ENCODE data around the gene TMEM176B.

The TMEM176B gene

GRCh38 chr7:150842018-150842417 is 41.9 kb upstream of the TMEM176B start:
- no peak overlapping the region for H3K9ac ChIP-seq
- no peak overlapping the region for H3K4me2 ChIP-seq
- H3K36me3 ChIP-seq: no peaks in the 10 kb centered on the region
- no peak for TF ChIP-seq Cebpa-rat (IDR thresholded peaks at IDR 0.05)
- peaks cover 0 to 35% (median 5%) of the 10 kb centered on the region in 10 experiments; a peak in 9 of 20 replicates for H3K4me1 ChIP-seq
- H3K9me3 ChIP-seq (replicated peaks in 1 of 11): peaks cover 0 to 11% (median 0%) of the 10 kb centered on the region in 11 experiments; a peak in 3 of 22 replicates
- no peak overlapping the region for H3K4me3 ChIP-seq
- no peaks in the 10 kb centered on the region for H3K27me3 ChIP-seq
- H4K20me1 ChIP-seq: no peaks in the 10 kb centered on the region
- H3K27ac ChIP-seq: no peak overlapping the region

- Histone ChIP-seq H3K27ac (no peak overlapping the region), H4K20me1 (no peaks in the 10 kb centered on the region), H3K4me1 (peaks cover 0 to 16% (median 5%) of the 10 kb centered on the region in 10 experiments; a peak in 8 of 20 replicates), H3K9me3 (replicated peaks in 1 of 11) (peaks cover 0 to 11% (median 0%) of the 10 kb centered on the region in 11 experiments; a peak in 3 of 22 replicates), H3K9ac (no peak overlapping the region), H3K27me3 (no peaks in the 10 kb centered on the region), H3K36me3 (no peaks in the 10 kb centered on the region), H3K4me3 (no peak overlapping the region), H3K4me2 (no peak overlapping the region)
- TF ChIP-seq Cebpa-rat (IDR thresholded peaks at IDR 0.05): no peak
Measured at GRCh38 chr7:150838965-150839650, 38.9 kb upstream of the TMEM176B start.

- H3K9me3 ChIP-seq (replicated peaks in 1 of 11): peaks cover 0 to 3% (median 0%) of the 10 kb centered on the region in 11 experiments; a peak in 2 of 22 replicates
- H3K4me1 ChIP-seq: peaks cover 0 to 16% (median 5%) of the 10 kb centered on the region in 10 experiments; a peak in 8 of 20 replicates
- H3K36me3 ChIP-seq: no peaks in the 10 kb centered on the region
- no peak overlapping the region for H3K9ac ChIP-seq
- no peaks in the 10 kb centered on the region for H4K20me1 ChIP-seq
- TF ChIP-seq Cebpa-rat (IDR thresholded peaks at IDR 0.05): no peak
- no peaks in the 10 kb centered on the region for H3K27me3 ChIP-seq
- H3K4me2 ChIP-seq: no peak overlapping the region
- H3K4me3 ChIP-seq: no peak overlapping the region
- no peak overlapping the region for H3K27ac ChIP-seq
Measured at GRCh38 chr7:150835702-150836280, 35.6 kb upstream of the TMEM176B start.

- Histone ChIP-seq H3K9me3 (replicated peaks in 1 of 11) (peaks cover 0 to 3% (median 0%) of the 10 kb centered on the region in 11 experiments; a peak in 2 of 22 replicates), H3K27ac (no peak overlapping the region), H3K27me3 (no peaks in the 10 kb centered on the region), H3K4me2 (peak overlapping the region in 1 of 11 experiments; percentile 28; a peak in 1 of 22 replicates), H3K9ac (no peak overlapping the region), H3K4me3 (no peak overlapping the region), H3K36me3 (no peaks in the 10 kb centered on the region), H3K4me1 (peaks cover 0 to 12% (median under 1%) of the 10 kb centered on the region in 10 experiments; a peak in 6 of 20 replicates), H4K20me1 (no peaks in the 10 kb centered on the region)
- no peak for TF ChIP-seq Cebpa-rat (IDR thresholded peaks at IDR 0.05)
Measured at GRCh38 chr7:150835019-150835418, 34.9 kb upstream of the TMEM176B start.

GRCh38 chr7:150831851-150832250 is 31.7 kb upstream of the TMEM176B start:
- Histone ChIP-seq H4K20me1 (no peaks in the 10 kb centered on the region), H3K36me3 (no peaks in the 10 kb centered on the region), H3K4me2 (no peak overlapping the region), H3K27me3 (no peaks in the 10 kb centered on the region), H3K9ac (no peak overlapping the region), H3K27ac (no peak overlapping the region), H3K4me1 (peaks cover 0 to 19% (median 3%) of the 10 kb centered on the region in 10 experiments; a peak in 7 of 20 replicates), H3K4me3 (no peak overlapping the region), H3K9me3 (replicated peaks in 1 of 11) (peaks cover 0 to 3% (median 0%) of the 10 kb centered on the region in 11 experiments; a peak in 2 of 22 replicates)
- no peak for TF ChIP-seq Cebpa-rat (IDR thresholded peaks at IDR 0.05)

DNA sequence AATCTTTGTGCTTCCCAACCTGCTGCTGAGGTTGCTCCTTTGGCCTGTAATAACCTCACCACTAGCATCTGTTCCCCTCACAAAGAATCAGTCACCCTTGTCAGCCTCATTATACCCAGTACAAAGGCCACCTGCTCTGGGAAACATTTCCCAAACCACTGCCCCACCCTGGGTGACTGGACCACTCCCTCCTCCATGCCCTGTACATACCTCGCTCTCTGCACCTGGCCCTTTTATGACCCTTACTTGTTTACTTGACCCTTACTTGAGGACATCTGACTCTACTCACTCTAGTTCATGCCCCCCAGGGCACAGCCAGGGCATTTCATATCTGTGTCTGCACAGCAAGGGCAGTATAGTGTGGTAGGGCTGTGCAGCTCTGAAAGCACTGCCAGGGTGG is 30.8 kb upstream of the TMEM176B start:
- H3K9me3 ChIP-seq (replicated peaks in 1 of 11): peaks cover 0 to 3% (median 0%) of the 10 kb centered on the region in 11 experiments; a peak in 2 of 22 replicates
- H4K20me1 ChIP-seq: no peaks in the 10 kb centered on the region
- no peaks in the 10 kb centered on the region for H3K36me3 ChIP-seq
- no peaks in the 10 kb centered on the region for H3K27me3 ChIP-seq
- no peak overlapping the region for H3K4me3 ChIP-seq
- H3K9ac ChIP-seq: no peak overlapping the region
- TF ChIP-seq Cebpa-rat (IDR thresholded peaks at IDR 0.05): no peak
- H3K4me1 ChIP-seq: peaks cover 0 to 19% (median 3%) of the 10 kb centered on the region in 10 experiments; a peak in 7 of 20 replicates
- H3K27ac ChIP-seq: no peak overlapping the region
- H3K4me2 ChIP-seq: no peak overlapping the region

DNA sequence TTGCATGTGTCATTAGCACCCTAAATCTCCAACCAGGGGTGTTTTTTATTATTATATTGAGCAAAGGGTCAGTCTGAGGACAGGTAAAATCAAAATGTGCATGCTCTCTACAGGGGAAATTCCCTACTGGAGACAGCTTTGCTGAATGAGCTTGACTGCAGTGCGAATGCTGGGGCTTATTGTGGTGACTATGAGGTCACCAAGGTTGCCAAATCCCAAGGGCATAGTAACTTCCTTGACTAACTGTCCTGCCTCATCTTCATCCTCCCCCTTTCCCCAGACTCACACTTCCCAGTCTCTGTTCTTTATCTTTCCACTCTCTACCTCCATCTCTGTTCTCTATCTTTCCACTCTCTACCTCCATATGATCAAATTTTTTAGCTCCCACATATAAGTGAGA is 29.3 kb upstream of the TMEM176B start:
- H4K20me1 ChIP-seq: no peaks in the 10 kb centered on the region

DNA sequence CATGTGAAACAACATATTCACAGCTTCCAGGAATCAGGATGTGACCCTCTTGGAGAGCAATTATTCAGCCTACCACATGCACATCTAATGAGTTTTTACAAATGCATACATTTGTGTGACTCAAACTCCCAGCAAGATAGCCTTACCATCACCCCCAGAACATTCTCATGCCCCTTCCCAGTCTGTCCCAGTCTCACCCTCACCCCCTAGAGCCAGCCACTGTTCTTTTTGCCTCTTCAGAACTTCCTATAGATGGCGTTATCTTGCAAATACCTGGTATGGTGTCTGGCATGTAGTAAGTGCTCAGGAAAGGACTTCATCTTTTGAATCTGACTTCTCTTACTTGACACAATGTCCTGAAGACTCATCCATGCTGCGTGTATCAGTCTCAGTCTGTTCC is 28.2 kb upstream of the TMEM176B start:
- H3K4me1 ChIP-seq: peaks cover 0 to 8% (median 3%) of the 10 kb centered on the region in 10 experiments; a peak in 7 of 20 replicates
- no peak overlapping the region for H3K27ac ChIP-seq
- H3K4me3 ChIP-seq: no peak overlapping the region
- TF ChIP-seq Cebpa-rat (IDR thresholded peaks at IDR 0.05): no peak
- no peak overlapping the region for H3K9ac ChIP-seq
- H4K20me1 ChIP-seq: no peaks in the 10 kb centered on the region
- no peaks in the 10 kb centered on the region for H3K9me3 ChIP-seq (replicated peaks in 1 of 11)
- H3K36me3 ChIP-seq: no peaks in the 10 kb centered on the region
- H3K4me2 ChIP-seq: no peak overlapping the region
- H3K27me3 ChIP-seq: no peaks in the 10 kb centered on the region

More for the DNA sequence above, 29.3 kb upstream of the TMEM176B start:
- peaks cover 0 to 11% (median 3%) of the 10 kb centered on the region in 10 experiments; a peak in 7 of 20 replicates for H3K4me1 ChIP-seq
- TF ChIP-seq Cebpa-rat (IDR thresholded peaks at IDR 0.05): no peak
- no peak overlapping the region for H3K4me3 ChIP-seq
- peaks cover 0 to 3% (median 0%) of the 10 kb centered on the region in 11 experiments; a peak in 2 of 22 replicates for H3K9me3 ChIP-seq (replicated peaks in 1 of 11)
- H3K9ac ChIP-seq: no peak overlapping the region
- no peak overlapping the region for H3K27ac ChIP-seq
- no peaks in the 10 kb centered on the region for H3K27me3 ChIP-seq
- no peaks in the 10 kb centered on the region for H3K36me3 ChIP-seq
- H3K4me2 ChIP-seq: peak overlapping the region in 5 of 11 experiments; percentile 7 to 38 (median 27); a peak in 6 of 22 replicates

DNA sequence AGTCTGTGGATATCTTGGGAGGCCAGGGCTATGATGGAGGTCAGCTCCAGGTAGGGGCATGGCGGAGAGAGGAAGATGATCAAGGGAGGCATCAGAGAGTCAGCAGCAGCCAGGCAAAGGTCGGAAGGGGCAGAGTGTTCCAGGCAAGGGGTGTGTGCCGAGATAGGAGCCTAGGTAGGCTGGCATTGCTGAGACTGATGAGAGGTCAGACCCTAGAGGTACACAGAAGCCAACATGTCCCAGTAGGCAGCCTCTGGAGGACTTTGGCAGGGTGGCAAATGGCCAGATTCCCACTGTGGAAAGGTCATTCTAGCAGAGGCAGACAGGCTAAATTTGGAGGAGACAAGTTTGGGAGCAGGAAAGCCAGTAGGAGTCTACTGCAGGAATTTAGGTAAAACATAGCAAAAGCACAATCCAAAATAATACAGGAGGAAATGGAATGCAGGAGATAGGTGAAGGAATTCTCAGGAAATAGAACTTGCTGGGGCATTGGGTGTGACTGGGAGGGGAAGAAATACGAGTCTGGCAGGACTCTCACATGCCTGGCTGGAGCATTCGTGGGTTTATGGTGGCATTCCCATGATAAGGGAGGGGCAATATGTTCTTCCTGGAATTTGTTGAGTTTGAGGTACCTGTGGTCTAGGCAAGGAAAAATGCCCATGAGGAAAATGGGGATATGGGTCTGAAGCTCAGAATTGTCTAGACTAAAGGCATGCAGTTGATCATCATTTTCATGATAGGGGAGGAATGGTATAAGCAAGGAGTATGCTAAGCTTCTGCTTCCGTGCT is 26.1 kb upstream of the TMEM176B start:
- Histone ChIP-seq H3K27me3 (no peaks in the 10 kb centered on the region), H3K4me1 (peaks cover 0 to 15% (median 3%) of the 10 kb centered on the region in 10 experiments; a peak in 7 of 20 replicates), H3K9me3 (replicated peaks in 1 of 11) (peaks cover 0 to 11% (median 0%) of the 10 kb centered on the region in 11 experiments; a peak in 5 of 22 replicates), H3K9ac (no peak overlapping the region), H3K4me3 (no peak overlapping the region), H3K36me3 (no peaks in the 10 kb centered on the region), H3K27ac (no peak overlapping the region), H4K20me1 (no peaks in the 10 kb centered on the region), H3K4me2 (no peak overlapping the region)
- TF ChIP-seq Cebpa-rat (IDR thresholded peaks at IDR 0.05): no peak
